SU-DHL-6 (cell line): ENCODE measurements around the gene CARD11.

Experiments used
- EZH2phosphoT487 ChIP-seq: fragments of 200-600 bp; sonication (generic), shearing (Covaris generic); conservative IDR thresholded peaks from 2 replicates; pipeline ENCODE4 v1.6.1; 2018; ENCODE audit warnings: mild to moderate bottlenecking, antibody characterized with exemption, low read length, moderate library complexity, mixed read lengths
- TF ChIP-seq, protein P1 (sequence below): fragments of 200-600 bp; sonication (generic); IDR thresholded peaks from one replicate; pipeline ENCODE4 v1.5.1; 2017; ENCODE audit warnings: antibody characterized with exemption, mild to moderate bottlenecking, low read length, moderate library complexity; ENCODE audit not compliant: insufficient read depth, poor library complexity, severe bottlenecking

GRCh38 chr7:2893411-2893861, 150.2 kb downstream of the CARD11 start:
- TF ChIP-seq, protein P1, sequence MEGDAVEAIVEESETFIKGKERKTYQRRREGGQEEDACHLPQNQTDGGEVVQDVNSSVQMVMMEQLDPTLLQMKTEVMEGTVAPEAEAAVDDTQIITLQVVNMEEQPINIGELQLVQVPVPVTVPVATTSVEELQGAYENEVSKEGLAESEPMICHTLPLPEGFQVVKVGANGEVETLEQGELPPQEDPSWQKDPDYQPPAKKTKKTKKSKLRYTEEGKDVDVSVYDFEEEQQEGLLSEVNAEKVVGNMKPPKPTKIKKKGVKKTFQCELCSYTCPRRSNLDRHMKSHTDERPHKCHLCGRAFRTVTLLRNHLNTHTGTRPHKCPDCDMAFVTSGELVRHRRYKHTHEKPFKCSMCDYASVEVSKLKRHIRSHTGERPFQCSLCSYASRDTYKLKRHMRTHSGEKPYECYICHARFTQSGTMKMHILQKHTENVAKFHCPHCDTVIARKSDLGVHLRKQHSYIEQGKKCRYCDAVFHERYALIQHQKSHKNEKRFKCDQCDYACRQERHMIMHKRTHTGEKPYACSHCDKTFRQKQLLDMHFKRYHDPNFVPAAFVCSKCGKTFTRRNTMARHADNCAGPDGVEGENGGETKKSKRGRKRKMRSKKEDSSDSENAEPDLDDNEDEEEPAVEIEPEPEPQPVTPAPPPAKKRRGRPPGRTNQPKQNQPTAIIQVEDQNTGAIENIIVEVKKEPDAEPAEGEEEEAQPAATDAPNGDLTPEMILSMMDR, result no peak
- TF ChIP-seq EZH2phosphoT487, result no peak
